GM18526 (cell line): ENCODE results near the gene USP24.

Experiments
- POLR2A ChIP-seq: IDR thresholded peaks from 3 replicates; pipeline ENCODE4 v1.6.1; 2011; ENCODE audit not compliant: insufficient read length; ENCODE audit errors: extremely low read depth

USP24 gene

DNA sequence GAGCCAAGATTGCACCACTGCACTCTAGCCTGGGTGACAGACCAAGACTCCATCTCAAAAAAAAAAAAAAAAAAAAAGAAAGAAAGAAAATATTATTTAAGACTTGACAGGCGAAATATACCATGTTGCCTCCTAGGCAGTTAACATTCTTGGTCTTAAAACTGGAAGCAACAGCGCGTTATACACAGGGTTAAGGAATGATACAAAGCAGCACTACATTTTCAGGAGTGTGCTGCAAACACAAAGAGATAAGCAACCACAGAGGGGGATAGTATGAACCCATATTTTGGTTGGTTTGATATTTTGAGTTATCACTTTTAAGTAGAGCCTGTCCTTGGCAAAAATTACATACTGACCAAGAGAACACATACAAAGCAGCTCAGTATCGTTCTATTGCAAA is 25.1 kb downstream of the USP24 start:
- TF ChIP-seq POLR2A: no peak

DNA sequence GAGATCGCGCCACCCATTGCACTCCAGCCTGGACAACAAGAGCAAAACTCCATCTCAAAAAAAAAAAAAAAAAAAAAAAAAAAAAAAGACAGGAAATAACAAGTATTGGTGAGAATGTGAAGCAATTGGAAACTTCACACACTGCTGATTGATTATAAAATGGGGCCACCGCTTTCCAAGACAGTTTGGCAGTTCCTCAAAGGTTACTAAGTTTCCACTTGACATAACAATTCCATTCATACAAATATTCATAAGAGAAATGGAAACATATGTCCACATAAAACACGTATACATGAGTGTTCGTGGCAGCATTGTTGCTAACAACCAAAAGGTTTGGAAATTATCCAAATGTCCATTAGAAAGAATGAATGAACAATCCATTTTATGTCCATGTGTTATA is 26.3 kb downstream of the USP24 start:
- no peak for TF ChIP-seq POLR2A

DNA sequence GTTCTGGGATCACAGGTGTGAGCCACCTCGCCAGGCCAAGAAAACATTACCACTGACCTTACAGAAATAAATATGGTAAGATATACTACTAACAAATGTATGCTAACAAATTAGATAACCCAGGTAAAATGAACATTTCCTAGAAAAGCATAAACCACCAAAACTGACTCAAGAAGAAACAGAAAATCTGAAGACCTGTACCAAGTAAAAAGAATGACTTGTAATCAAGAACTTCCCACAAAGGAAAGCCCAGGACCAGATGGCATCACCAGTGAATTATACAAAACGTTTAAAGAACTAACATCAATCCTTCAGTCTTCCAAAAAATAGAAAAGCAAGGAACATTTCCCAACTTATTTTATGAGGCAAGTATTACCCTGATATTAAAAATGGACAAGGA is 29.3 kb downstream of the USP24 start:
- TF ChIP-seq POLR2A: no peak

DNA sequence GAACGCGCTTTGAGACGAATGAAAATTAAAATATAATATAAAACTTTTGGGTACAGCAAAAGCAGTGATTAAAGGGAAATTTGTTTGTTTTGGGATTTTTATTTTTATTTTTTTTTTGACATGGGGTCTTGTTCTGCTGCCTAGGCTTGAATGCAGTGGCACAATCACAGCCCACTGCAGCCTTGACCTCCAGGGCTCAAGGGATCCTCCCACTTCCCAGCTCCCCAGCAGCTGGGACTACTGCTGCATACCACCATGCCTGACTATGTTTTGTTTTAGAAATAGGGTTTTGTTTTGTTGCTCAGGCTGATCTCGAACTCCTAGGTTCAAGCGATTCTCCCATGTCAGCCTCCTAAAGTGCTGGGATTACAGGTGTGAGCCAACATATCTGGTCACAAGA is 30.3 kb downstream of the USP24 start:
- TF ChIP-seq POLR2A: no peak

DNA sequence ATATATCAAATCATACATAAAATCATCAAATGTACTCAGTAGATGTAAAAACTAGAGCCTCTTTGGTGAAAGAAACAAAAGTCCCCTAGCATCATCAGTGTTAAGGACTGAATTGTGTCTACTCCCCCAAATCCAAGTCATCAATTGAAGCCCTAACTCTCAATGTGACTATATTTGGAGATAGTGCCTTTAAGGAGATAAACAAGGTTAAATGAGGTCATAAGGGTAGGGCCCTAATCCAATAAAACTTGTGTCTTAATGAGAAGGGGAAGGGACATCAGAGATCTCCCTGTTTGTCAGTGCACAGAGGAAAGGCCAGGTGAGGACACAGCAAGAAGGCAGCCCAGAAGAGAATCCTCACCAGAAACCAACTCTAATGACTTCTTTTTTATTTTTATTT is 33.5 kb downstream of the USP24 start:
- no peak for TF ChIP-seq POLR2A

DNA sequence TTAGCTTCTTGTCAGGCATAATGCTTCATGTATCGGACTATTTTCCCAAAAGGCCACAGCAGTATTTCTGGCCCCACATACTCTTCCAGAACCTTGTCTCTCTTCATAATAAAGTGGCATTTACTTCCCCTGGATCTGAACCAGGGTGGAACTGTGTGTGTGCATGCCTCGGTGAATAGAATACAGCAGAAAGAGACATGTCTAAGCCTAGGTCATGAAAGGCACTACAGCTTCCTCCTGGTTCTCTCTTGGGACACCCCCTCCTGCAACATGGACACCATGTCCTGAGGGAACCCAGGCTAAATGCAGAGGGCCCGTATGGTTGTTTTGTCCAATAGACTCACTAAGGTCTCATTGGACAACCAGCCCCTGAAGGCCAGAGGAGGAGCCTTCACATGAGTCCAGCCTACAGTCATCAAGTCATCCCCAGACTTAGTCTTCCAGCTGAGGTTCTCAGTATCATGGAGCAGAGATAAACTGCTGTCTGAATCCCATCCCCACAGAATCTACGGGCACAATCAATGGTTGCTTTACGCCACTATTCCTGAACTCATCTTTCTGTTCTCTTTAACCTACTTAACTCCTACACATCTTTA is 35.0 kb downstream of the USP24 start:
- TF ChIP-seq POLR2A: no peak

DNA sequence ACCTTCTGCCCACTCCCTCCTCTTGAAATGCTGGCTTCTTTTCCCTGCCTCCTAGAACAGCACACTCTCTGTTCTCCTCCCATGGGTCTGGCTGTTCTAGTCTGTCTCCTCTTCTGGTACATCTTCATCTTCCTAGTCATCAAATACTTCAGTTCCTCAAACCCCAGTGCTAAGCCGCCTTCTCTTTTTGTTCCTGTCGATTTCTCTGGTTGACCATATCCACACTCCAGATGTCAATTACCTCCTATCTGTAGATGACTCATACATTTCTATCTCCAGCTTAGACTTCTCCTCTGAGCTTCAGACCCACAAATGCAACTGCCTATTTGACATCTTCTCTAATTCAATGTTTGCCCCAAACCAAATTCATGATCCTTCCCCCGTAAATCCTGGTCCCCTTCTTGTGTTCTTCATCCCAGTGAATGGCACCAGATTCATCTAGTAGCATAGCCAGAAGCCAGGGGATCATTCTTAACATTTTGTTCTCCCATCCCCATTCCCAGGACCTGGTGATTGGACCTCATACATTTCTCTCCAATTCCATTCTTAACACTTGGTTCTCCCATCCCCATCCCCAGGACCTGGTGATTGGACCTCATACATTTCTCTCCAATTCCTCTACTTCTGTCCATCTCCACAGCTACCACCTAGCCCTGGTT is 35.9 kb downstream of the USP24 start:
- no peak for TF ChIP-seq POLR2A

DNA sequence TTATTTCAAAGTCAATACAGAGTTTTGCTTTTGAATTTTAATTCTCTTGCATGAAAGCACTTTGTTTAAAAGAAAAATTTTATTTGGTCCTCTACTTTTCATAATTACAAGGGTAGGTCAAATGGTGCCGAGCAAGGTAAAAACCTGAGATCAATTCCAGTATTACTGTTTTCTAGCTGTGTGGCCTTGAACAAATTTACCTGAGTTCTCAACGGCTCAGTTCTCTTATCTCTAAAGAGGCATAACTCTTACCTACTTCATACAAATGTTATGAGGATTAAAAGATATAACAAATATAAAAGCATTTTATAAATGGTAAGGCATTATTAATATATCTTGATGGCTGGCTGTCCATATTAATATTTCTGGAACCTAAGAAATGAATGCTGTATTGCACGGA is 42.5 kb downstream of the USP24 start:
- no peak for TF ChIP-seq POLR2A

DNA sequence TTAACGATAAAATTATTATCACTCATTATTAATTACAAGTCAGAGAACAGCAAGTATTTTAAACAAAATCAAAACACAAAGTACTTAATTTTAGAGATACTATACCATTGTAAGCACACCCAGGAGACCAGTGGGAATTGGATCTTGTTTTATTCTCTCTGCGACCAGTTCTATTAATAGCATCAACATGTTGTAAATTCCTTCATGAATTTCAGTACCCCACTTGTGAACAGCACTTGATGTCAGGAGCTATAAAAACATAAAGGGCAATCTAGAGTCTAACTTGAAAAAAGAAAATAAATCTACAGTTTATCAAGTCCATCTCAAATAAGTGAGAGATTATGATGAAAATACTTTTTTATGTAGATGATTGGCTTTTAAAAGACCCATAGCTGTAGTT is 42.9 kb downstream of the USP24 start:
- no peak for TF ChIP-seq POLR2A

DNA sequence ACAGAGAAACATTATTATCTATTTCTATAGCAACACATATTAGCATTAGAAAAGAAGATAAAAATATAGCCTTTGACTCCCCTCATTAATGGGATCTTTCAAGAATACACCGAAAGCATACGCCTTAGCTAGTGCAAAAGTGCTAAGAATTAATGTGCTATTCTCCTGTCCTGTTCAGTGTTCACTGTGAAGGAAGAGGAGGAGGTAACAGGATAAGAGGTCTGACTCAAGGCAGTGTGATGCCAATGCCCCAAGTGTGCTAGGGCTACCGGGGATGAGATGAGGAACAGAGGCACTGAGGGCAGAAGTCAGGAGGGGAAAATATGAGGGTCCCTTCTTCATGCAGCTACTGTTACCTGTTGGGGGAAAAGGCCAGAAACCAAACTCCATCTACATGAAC is 43.5 kb downstream of the USP24 start:
- no peak for TF ChIP-seq POLR2A

DNA sequence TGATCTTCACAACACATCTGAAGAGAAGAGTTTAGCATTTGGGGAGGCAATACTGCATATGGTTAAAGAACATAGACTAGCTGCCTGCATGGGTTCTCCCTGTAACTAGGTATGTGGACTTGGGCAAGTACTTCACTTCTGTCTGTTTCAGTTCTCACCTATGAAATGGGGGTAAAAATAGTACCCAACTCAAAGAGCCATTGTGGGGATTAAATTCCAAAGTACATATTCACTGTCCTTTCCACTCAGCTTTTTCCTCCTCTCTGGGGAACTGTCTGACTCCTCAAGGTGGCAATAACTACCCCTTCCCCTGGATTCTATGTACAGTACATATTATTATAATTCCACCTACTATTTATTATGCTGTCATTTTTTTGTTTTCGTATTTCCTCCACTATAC is 44.7 kb downstream of the USP24 start:
- TF ChIP-seq POLR2A: no peak

DNA sequence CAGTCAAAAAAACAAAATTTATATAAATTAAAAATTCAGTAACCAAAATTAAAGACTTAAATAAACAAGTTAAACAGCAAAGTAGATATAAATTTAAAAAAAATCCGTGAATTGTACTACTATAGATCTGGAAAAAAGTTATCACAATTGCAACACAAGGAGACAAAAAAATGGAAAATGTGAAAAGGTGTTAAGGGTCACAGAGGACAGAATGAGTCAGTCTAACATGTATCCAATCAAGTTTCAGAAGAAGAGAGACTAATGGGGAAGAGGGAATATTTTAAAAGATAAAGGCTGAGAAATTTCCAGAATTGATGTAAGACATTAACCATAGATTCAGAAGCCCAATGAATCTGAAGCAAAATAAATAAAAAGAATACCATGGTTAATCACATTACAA is 46.0 kb downstream of the USP24 start:
- TF ChIP-seq POLR2A: no peak

DNA sequence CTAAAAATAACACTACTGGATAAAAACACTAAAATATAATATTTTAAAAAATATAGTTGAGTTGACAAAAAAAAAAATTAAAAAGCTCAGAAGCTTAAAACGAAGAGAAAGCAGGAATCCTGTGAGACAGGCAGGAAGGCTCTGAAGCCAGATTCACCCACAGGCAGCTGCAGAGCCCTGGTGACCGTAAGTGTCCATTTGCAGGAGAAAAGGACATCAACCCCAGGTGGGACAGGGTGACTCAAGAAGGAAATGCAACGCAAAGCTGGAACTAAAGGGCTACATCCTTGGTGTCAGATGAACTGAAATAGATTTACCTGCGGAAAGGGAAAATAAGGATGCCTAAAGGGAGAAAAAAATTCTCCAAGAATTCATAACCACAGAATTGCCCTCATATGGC is 46.8 kb downstream of the USP24 start:
- TF ChIP-seq POLR2A: no peak

DNA sequence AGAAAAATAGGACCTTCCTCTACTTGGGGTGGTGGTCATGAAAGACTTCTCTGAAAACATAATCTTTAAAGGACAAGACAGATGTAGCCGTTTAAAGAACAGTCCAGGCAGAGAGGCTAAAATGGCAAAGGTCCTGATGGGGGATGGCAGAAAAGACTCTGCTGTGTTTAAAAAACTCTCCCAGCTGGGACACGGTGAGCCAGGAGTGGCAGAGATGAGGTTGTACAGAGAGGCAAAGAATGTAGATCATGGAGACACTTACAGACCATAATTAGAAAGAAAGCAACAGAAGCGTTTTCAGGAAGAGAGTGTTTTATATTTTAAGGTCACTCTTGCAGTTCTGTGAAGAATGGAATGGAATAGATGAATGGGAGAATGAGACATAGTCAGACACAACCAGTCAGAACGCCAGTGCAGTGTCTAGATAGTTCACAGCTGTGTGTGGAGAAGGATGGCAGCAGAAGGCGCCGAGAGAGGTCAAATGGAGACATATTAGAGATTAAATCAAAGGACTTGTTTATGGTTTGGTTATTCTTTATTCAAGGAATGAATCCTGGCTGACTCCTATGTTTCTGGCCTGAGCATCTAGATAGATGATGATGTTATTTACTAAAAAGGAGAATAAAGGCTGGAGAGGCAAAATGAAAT is 47.8 kb downstream of the USP24 start:
- no peak for TF ChIP-seq POLR2A

DNA sequence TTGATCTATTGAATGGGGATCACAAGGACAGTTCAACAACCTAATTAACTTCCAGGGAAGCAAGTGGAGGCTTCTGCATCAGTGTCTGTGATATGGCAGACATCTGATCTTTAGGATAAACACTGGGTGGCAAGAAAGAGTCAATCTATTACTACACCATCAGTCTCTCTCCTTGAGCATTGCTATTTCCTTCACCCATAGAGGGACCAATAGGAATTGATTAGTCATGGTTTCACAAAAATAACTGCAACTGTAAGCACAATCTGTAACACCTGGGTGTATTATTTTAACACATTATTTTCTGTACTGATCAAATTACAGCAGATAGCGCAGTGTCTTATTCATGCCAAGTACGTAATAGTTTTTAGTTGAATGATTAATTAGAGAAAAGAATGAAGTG is 50.3 kb downstream of the USP24 start:
- TF ChIP-seq POLR2A: no peak

DNA sequence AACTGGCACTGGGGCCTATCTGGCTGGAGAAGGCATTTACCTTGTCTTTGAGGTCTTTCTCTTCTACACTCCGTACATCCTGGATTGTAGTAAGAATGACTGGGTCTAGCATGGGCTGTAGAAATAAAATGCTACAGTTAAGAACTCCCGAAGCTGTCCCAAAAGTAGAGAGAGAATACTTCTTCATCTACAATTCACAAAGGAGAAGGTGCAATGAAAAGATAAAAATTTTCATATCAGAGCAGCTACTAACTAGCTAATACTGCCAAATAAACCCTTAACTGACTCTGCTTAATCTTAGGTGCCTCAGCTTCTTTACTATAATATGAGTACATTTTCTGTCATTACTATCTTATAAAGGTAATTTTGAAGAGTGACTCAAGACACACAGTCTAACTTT is 55.6 kb downstream of the USP24 start:
- no peak for TF ChIP-seq POLR2A

DNA sequence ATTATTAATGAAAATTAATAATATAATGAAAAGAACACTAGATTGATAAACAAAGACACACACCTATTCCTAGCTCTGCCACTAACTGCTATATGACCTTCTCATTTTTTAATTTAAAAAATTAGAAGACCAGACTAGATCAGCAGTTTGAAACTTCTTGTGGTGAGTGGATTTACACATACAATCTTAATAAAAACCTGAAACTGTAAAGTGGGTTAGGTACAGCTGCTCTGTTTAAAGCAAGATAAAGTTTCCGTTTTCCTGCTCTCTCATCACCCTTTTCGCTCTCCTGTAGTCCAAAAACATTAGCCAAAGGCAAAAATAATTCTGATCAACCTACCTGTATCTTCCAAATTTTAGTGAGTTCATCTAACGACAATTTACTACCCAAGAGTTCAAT is 58.6 kb downstream of the USP24 start:
- no peak for TF ChIP-seq POLR2A
